Measurements from ENCODE around the gene SIGLEC9.

- TF ChIP-seq CTCF (IDR thresholded peaks at IDR 0.05), result no peak
- TF ChIP-seq EP300 (IDR thresholded peaks at IDR 0.05), result no peak
Observed at GRCh38 chr19:51116736-51117286, 7.9 kb upstream of the SIGLEC9 start.

All from gastroesophageal sphincter (tissue), 3 donors.